Esophagus muscularis mucosa (tissue), 4 donors: ENCODE results near the gene CSAD. TPM values are rescaled to one million over a fixed set of nuclear protein-coding genes. Genes with fewer than 3 reads are reported as not detected.
"Not testable (repeated sequence)": the region's sequence is repeated elsewhere in the genome, so short reads cannot be mapped to it uniquely, and the experiment has no call there.

Experiments
- DNase-seq: peaks from one replicate; pipeline ENCODE4 v3.0.0-alpha.2; 2017; ENCODE audit errors: extremely low spot score
- H3K27ac ChIP-seq, 4 donors: fragments of 200-600 bp; sonication (generic); replicated peaks in 1 of 4; 1 replicate in 3 of 4; 2 replicates in 1 of 4; pipeline ENCODE4 v1.5.1; 2016 to 2019; ENCODE audit warnings: mild to moderate bottlenecking in 1 of 4
- H3K27me3 ChIP-seq, 4 donors: fragments of 200-600 bp; sonication (generic); one replicate each; pipeline versions ENCODE4 v1.5.1 to v1.6.0; 2016 to 2019
- H3K36me3 ChIP-seq, 4 donors: fragments of 200-600 bp; sonication (generic); one replicate each; pipeline ENCODE4 v1.5.1; 2016 to 2019
- H3K4me1 ChIP-seq, 4 donors: fragments of 200-600 bp; sonication (generic); one replicate each; pipeline ENCODE4 v1.5.1; 2016 to 2019
- H3K4me3 ChIP-seq, 4 donors: fragments of 200-600 bp; sonication (generic); 1 replicate in 2 of 4; 2 replicates in 2 of 4; pipeline ENCODE4 v1.5.1; 2016 to 2019; ENCODE audit warnings: mild to moderate bottlenecking in 4 of 4, moderate library complexity in 1 of 4
- H3K9me3 ChIP-seq, 4 donors: fragments of 200-600 bp; sonication (generic); 1 replicate in 3 of 4; 2 replicates in 1 of 4; pipeline ENCODE4 v1.5.1; 2016 to 2019
- CTCF ChIP-seq, 3 experiments: fragments of 200-600 bp in 2 of 3; fragments of 450-650 bp in 1 of 3; sonication (generic) in 2 of 3; IDR thresholded peaks; one replicate each; pipeline ENCODE4 v1.5.1; 2017 to 2019; ENCODE audit warnings: antibody characterized with exemption in 3 of 3, mild to moderate bottlenecking in 2 of 3, moderate library complexity in 1 of 3
- EP300 ChIP-seq: sonication (generic); formaldehyde crosslinking; IDR thresholded peaks from one replicate; pipeline ENCODE4 v1.6.1; 2017; ENCODE audit warnings: antibody characterized with exemption
- POLR2A ChIP-seq: fragments of 450-650 bp; IDR thresholded peaks from one replicate; pipeline ENCODE4 v1.6.1; 2017; ENCODE audit warnings: antibody characterized with exemption, moderate library complexity, mild to moderate bottlenecking, low read depth
- POLR2AphosphoS5 ChIP-seq, 2 donors: sonication (generic); formaldehyde crosslinking; IDR thresholded peaks; one replicate each; pipeline ENCODE4 v1.6.1; 2017; ENCODE audit warnings: antibody characterized with exemption in 2 of 2
- WGBS: methylation state at CpG from one replicate; pipeline ENCODE4 v1.1.5; 2018; 5-methylcytosine and 5-hydroxymethylcytosine counted together
- intact Hi-C: fragments of 100-400 bp; cut with DNase I; formaldehyde crosslinking; loops from one replicate; pipeline ENCODE4 v1.15.1; 2023
- total RNA-seq, 4 donors: library from RNA; depleted of rRNA; stranded (reverse); fragments of >200 nt; gene quantifications; one replicate each; pipeline versions ENCODE4 v1.1.0 to v1.2.1, GENCODE V29; 2016

Gene CSAD
- total RNA-seq, 4 donors from 2014 or later: 10.8 to 27.8 (median 15.0) TPM

- Histone ChIP-seq H3K4me3 (peak overlapping the region; percentile 75 to 87 (median 84)), H3K27me3 (no peaks in the 10 kb centered on the region), H3K36me3 (peaks cover 8 to 31% (median 26%) of the 10 kb centered on the region in 4 donors), H3K9me3 (no peaks in the 10 kb centered on the region), H3K4me1 (peaks cover 42 to 53% (median 47%) of the 10 kb centered on the region in 4 donors), H3K27ac (peak overlapping the region; percentile 92 to 96 (median 94))
- TF ChIP-seq EP300 (no peak), CTCF (IDR thresholded peaks at IDR 0.05) (no peak), POLR2AphosphoS5 (IDR thresholded peaks at IDR 0.05) (no peak), POLR2A (no peak)
- intact Hi-C loops: no loop called here
- DNase-seq: no peak
- WGBS: 15% methylated on average over 11 of the region's 12 CpGs
Measured at GRCh38 chr12:53179687-53180219, 972 bp downstream of the CSAD start.

GRCh38 chr12:53178803-53179202 is 1.9 kb downstream of the CSAD start:
- H3K9me3 ChIP-seq, intact Hi-C loops, H3K4me3 ChIP-seq, H3K27me3 ChIP-seq, DNase-seq: not testable (repeated sequence)
- 95% methylated on average over 14 of the region's 14 CpGs for WGBS
- peaks cover 8 to 21% (median 17%) of the 10 kb centered on the region in 4 donors for H3K36me3 ChIP-seq
- H3K27ac ChIP-seq: peak overlapping the region in 2 of 4 donors; percentile 92 to 96
- H3K4me1 ChIP-seq: peaks cover 34 to 45% (median 40%) of the 10 kb centered on the region in 4 donors

GRCh38 chr12:53177447-53177846 is 3.3 kb downstream of the CSAD start:
- 94% methylated on average over 3 of the region's 6 CpGs for WGBS

GRCh38 chr12:53176750-53177149 is 4.0 kb downstream of the CSAD start:
- Histone ChIP-seq H3K9me3 (no peaks in the 10 kb centered on the region), H3K27ac (no peak overlapping the region), H3K27me3 (no peaks in the 10 kb centered on the region), H3K36me3 (peaks cover 0 to 16% (median 4%) of the 10 kb centered on the region in 4 donors), H3K4me1 (peaks cover 13 to 36% (median 31%) of the 10 kb centered on the region in 4 donors), H3K4me3 (no peak overlapping the region)
- intact Hi-C loops: no loop called here
- DNase-seq: no peak
- TF ChIP-seq CTCF (IDR thresholded peaks at IDR 0.05) (no peak), POLR2AphosphoS5 (IDR thresholded peaks at IDR 0.05) (no peak), POLR2A (no peak), EP300 (no peak)
- 99% methylated on average over 3 of the region's 3 CpGs for WGBS

More at GRCh38 chr12:53177447-53177846, 3.3 kb downstream of the CSAD start:
- H3K36me3 ChIP-seq: peaks cover 0 to 16% (median 8%) of the 10 kb centered on the region in 4 donors
- intact Hi-C loops, H3K9me3 ChIP-seq, H3K27me3 ChIP-seq, H3K27ac ChIP-seq, DNase-seq, H3K4me3 ChIP-seq: not testable (repeated sequence)
- peaks cover 20 to 36% (median 31%) of the 10 kb centered on the region in 4 donors for H3K4me1 ChIP-seq

- H3K4me1 ChIP-seq: peaks cover 8 to 37% (median 30%) of the 10 kb centered on the region in 4 donors
- H3K4me3 ChIP-seq: no peak overlapping the region
- no peak for DNase-seq
- TF ChIP-seq POLR2AphosphoS5 (IDR thresholded peaks at IDR 0.05) (no peak), CTCF (IDR thresholded peaks at IDR 0.05) (no peak), POLR2A (no peak), EP300 (no peak)
- no peaks in the 10 kb centered on the region for H3K27me3 ChIP-seq
- peaks cover 0 to 24% (median 16%) of the 10 kb centered on the region in 4 donors for H3K36me3 ChIP-seq
- 88% methylated on average over 4 of the region's 4 CpGs for WGBS
- no peaks in the 10 kb centered on the region for H3K9me3 ChIP-seq
- H3K27ac ChIP-seq: no peak overlapping the region
- intact Hi-C loops: no loop called here
Measured at GRCh38 chr12:53174881-53175491, 5.7 kb downstream of the CSAD start.
